ENCODE measurements around the gene MPZL1.
"Not testable (repeated sequence)": the region's sequence is repeated elsewhere in the genome, so short reads cannot be mapped to it uniquely, and the experiment has no call there.

MPZL1 gene

DNA sequence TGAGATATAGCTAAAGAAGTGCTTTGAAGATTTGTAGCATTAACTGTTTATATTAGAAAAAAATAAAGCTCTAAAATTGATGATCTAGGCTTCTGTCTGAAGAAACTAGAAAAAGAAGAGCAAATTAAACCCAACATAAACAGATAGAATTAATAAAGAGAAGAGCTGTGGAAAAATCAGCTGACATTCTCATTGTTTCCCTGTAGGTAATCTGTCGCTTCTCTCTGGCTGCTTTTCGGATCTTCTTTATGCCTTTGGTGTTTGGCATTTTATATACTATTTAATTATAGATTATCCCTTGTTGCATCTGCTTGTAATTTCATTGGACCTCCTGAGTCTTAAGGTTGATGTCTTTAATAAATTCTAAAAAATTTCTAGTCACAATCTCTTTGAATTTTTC is 59.8 kb downstream of the MPZL1 start:
- no peak for DNase-seq (ENCODE audit: low spot score)

DNA sequence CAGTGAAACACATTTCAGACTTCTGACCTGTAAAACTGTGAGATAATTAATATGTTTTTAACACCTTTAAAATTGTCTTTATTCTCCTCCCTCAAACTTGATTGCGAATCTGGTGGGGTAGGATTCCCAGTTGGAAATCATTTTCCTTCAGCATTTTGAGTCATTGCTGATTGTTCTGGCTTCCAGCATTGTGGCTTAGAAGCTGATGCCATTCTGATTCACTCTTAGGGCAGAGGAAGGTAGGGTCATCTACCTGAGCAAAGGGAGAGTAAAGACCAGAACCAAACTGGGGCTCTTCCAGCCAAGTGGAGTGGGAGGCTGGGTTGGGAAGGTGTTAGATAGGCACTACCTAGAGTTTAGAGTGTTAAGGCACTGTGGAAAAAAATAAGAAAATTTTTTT is 61.2 kb downstream of the MPZL1 start:
- no peak for DNase-seq (ENCODE audit: low spot score)

DNA sequence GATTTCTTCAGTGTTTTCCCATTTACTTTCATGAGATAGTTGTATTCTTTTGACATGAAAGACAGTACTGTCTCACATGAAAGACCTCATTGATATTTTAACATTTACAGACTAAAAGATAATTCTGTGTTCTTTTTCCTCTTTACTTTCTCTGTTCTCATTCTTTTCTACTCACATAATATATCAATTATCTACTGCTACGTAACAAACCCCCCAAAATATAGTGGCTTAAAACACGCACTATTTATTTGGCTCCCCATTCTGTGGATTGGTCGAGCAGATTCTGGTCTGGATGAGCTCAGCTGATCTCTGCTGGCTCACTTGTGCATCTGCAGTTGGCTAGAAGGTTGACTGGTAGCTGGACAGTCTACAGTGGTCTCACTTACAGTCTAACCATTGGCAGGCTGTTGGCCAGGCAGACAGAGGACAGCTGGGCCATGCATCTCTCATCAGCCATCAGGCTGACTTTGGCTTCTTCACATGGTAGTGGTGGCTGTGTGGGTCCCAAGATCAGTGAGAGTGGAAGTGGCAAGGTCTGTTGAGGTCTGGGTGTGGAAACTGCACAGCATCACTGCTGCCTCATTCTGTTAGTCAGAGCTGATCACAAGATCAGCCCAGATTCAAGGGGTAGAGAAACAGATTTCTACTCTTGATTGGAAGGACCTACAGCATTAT is 63.2 kb downstream of the MPZL1 start:
- peak; percentile 70 for DNase-seq (ENCODE audit: low spot score)

DNA sequence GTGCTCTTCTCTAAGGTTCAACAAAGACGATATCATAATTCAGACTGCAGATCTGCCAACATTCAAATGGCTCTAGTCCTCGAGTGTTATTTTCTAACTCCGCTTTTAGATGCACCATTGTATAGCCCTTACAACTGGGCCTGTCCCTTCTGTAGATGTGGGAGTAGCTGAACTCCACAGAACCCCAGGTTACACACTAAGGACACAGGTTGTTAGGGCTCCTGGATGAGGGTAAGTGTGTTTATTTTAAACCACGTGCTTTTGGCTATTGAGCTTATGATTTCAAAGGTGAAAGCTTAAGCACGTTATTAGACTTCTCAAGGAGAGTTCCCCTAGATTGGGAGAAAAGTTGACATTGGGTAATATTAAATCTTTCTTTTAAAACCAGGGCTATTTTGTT is 64.7 kb downstream of the MPZL1 start:
- DNase-seq (ENCODE audit: low spot score) = no peak

DNA sequence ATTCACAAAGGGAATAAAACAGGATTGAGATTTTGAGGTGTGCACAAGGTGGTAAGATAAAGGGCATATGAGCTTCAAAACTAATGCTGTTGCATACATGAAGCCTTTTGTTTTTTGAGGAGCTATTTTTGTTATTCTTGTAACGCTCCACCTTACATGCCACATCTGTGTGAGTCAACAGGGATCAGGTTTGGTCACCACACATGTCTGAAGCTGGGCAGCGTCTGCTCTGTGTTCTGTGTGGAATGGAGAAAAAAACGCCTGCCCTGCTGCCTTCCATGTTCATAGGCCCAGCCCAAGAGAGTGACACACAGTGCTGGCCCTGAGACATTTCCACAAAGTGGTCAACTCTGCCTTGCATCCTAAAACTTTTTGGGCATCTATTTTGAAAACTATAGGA is 67.7 kb downstream of the MPZL1 start:
- DNase-seq (ENCODE audit: low spot score) = no peak

DNA sequence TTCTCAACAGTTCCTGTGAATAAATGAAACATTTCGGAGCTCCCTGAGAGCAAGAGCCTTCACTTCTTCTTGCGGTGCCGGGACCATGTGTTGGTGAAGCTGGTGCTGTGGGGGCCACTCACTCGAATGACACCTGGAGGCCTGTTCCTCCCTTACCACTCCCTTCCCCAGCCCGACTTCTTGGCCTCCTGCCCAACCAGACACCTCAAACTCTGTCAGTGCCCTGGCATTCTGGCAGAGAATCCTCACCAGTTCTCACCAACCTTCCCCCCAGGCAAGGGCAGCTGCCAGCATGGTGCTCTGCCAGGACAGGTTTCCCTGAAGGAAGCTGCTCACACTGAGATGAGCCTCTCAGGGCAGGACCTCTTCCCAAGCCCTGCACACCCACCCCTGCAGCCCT is 68.3 kb downstream of the MPZL1 start:
- DNase-seq (ENCODE audit: low spot score) = no peak

DNA sequence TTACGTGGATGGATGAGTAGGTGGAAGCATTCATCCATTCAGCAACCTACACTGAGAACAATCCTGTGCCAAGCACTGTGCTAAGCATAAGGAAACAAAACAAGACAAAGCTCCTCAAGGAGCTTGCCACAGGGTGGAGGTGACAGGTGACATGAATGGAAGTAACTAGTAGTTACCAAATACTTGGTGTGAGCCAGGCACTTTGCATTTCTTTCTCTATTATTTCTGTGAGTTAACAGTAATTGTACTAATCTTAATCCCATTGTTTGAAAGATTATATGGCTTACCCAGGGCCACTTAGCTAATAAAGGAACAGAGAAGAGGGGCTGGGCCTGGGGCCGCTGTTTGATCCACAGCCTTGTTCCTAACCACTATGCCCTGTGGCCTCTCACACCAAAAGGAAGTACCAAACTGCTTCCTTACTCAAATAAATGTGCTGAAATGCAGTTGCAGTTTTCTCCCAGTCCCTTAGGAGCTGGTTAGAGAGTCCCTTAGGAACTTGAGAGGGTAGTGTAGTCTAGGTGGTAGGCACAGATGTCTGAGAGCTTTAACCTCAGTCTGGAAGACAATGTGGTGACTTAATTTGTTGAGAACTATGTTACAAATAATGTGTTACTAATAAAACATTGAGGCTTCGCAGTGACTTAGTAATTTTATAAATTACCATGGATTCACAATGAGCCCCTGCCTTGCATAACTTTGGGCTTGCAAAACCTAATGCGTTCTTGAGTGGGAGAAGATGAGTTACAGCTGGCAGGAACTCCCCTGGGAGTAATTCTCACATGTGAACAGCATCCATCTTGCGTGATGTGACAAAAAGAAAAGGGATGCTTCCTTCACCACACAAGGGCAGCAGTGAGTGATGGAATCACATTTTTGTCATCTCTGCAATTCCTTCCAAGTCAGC is 69.8 kb downstream of the MPZL1 start:
- DNase-seq (ENCODE audit: low spot score) = no peak

DNA sequence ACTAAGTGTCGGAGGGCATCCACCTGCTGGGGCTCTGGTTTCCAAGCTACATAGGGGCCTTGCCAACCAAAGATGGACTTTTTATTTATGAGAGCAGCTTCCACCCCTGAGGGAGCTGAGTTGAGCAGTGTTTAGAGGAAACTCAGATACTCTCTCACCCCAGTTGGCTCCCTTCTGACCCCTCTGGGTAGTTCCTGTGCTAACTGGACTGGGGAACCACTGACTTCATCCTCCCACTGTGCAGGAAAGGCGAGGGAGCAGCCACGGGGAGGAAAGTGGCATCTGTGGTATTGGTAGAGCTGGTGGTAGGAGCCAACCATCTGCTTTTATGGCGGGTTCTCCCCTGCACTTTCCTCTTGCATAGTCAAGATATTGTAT is 70.4 kb downstream of the MPZL1 start:
- DNase-seq (ENCODE audit: low spot score) = no peak

DNA sequence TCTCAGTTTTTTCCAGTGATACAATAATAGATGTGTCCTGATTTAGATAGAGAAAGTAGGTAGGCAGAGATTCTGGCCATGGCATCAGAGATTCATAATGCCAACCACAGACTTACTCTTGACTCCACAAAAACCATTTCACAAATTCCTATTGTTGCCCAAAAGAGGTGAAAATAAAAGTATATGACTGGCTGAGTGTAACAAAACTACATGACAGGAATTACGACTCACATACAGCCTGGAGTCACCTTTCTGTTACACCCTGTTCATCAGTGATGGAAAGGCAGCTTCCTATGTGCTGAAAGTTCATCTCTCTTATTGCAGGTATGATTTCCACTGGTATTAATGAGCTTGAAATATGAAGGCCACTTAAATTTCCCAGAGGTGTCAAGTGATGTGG is 72.3 kb downstream of the MPZL1 start:
- no peak for DNase-seq (ENCODE audit: low spot score)

DNA sequence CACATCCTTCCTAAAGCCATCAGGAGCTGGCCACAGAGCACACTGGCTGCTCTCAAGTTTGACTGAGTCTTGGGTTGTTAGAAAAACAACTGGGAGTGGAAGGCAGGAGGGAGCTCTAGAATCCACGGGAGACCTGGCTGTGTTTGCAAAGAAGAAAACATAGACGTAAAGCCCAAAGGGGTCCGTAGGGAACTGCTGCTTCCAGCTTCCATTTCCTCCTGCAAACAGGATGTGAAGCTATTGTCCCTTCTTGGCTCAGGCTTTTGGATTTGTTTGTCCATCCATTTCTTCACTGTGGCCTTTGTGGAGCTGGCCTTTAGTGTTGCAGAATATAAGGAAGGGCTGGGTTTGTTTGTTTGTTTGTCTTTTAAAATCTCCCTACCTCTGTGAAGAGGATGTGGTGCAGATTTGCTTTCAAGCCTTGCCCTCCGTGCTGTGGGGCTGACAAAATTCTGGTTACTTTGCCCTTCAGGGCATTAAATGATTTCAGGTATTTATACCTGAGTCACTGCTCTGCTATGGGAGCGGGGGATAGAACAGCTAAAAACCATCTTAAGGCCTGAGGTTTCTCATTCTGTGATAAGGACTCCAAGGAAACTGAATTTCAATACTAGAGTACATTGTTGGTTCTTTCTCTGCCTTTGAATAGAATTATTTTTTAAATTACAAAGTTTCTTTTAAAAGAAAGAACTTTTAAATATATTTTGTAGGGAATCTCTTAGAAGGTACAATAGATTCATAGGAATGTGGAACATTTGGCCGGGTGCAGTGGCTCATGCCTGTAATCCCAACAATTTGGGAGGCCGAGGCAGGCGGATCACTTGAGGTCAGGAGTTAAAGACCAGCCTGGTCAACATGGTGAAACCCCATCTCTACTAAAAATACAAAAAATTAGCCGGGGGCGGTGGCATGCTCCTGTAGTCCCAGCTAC is 74.3 kb downstream of the MPZL1 start:
- DNase-seq (ENCODE audit: low spot score) = no peak

DNA sequence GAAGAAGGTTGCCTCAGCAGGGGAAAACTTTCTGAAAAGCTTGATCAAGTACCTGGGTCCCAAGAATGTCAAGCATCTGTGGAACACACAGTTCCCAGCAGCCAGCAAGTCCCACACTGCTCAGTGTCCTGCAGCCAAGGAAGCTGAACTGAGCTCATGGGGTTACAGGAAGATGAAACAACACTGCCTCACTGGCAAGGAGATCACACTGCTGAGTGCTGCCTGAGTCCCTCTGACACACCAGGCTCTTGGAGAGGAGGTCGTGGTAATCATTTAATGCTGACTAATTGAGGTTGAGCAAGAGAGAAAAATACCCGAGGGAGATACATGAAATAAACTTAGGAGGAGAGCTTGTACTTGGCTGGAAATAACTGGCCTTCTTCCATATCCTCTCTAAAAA is 75.2 kb downstream of the MPZL1 start:
- DNase-seq (ENCODE audit: low spot score) = no peak

DNA sequence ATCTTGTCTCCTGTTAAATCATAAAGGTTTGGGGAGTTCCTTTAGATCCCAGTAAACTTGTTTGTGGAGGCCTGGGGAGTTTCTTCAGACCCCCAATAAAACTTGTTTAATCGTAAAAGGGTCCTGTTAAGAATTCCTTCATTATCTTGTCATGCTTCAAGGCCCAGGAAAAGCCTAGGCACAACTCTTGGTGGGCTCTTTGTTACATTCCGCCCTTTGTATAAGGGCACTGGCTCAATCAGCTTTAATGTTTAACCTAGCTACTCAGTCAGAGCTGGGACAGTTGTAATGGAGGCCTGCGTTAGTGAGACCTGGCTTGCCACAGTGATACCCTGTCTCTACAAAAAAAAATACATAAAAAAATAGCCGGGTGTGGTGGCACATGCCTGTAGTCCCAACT is 77.2 kb downstream of the MPZL1 start:
- no peak for DNase-seq (ENCODE audit: low spot score)

DNA sequence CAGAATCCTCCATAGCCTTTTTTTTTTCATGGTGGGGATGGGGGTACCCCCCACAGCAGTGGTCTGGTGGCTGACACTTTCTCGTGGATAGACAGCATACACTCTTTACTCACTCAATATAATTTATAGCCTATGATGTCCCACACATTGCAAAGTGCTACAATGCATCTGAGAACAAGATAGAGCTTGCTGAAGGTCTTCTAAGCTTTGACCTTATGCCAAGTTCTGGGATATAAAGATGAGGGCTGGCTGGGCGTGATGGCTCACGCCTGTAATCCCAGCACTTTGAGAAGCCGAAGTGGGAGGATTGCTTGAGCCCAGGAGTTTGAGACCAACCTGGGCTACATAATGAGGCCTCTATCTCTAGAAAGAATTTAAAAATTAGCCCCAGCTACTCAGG is 78.0 kb downstream of the MPZL1 start:
- DNase-seq (ENCODE audit: low spot score) = no peak

DNA sequence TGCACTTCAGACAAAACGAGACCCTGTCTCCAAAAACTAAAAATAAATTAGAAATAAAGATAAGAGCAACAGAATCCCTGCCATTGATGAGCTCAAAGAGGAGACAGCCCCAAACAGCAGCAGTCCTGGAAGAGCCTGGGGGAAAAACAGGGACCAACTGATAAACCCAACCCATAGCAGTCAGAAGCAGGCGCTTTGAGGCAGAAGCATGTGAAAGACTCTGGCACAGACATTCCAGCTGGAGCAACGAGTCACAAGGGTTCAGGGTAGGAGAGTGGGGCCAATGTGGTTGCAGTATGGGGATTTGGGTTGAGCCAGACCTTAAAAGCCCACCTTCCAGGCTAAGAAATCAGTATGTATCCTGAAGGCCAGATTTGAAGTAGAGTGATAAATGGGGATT is 78.5 kb downstream of the MPZL1 start:
- DNase-seq (ENCODE audit: low spot score) = no peak

DNA sequence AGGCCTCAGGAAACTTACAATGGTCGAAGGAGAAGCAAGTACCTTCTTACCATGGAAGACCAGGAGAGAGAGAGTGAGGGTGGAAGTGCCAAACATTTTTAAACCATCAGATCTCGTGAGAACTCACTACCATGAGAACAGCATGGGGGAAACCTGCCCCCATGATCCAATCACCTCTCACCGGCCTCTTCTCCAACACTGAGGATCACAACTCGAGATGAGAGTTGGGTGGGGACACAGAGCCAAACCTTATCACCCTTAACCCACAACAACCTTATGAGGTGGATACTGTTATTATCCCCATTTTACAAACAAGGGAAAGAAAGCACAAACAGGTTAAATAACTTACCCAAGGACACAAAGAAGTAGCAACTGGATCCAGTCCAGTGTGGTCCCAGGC is 80.5 kb downstream of the MPZL1 start:
- DNase-seq (ENCODE audit: low spot score) = no peak

DNA sequence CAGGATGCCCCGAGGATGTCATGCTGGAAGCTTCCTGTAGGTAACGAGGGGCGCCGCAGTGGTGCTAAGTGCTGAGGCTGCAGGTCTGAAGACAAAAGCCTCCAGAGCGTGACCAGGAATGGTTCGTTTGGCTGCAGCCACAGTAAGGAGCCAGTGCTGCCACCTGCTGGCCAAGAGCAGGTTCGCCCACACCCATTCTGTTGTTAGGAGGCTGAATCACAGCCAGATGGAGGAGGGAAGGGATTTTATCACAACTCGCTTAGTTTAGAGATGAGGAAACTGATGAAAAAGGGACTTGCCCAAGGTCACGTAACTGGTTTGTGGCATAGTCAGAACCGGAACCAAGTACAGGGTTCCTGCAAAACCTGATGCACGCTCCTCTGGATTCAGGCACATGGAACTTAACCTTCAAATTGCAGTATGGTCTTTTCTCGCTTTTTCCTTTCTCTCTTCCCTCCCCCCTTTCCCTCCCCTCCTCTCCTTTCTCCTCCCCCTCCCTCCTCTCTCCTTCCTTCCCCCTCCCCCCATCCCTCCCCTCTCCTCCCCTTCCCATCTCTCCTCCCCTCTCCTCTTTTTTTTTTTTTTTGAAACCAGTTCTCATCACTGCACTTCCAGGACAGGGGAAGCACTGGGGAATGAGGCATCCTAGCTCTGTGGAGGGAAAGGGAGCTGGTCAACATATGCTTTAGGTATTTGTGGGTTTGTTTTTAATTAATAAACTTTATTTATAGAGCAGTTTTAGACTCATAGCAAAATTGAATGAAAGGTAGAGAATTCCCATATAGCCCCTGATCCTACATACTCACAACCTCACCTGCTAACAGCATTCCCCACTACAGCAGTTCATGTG is 81.8 kb downstream of the MPZL1 start:
- peak; percentile 96 for DNase-seq (ENCODE audit: low spot score)

DNA sequence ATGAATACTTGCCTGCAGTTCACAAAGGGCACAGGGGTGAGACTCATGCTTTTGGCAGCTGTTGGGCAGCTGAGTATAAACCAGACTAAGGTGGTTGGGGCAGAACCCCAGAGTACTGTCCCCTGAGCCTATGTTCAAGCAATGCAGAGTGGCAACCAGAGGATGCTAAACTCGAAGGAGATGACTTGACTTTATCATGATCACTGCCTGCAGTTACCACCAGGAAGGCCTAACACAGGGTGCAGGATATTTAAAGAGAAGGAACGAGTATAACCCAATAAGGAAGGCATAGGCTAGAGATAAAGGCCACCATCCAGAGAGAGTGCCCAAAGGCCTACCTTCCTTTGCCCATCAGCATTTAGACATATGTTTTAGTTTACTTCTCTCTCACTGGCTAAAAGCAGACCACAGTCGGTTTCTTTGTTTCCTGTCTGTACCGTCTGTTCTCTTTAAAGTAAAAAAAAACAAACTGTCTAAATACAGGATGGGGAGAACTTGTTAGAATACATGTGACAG is 83.3 kb downstream of the MPZL1 start:
- DNase-seq (ENCODE audit: low spot score) = no peak

DNA sequence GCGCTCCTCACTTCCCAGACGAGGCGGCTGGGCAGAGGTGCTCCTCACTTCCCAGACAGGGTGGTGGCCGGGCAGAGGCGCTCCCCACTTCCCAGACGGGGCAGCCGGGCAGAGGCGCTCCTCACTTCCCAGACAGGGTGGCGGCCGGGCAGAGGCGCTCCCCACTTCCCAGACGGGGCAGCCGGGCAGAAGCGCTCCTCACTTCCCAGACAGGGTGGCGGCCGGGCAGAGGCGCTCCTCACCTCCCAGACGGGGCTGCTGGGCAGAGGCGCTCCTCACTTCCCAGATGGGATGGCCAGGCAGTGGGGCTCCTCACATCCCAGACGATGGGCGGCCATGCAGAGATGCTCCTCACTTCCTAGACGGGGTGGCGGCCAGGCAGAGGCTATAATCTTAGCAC is 84.5 kb downstream of the MPZL1 start:
- DNase-seq (ENCODE audit: low spot score) = not testable (repeated sequence)

DNA sequence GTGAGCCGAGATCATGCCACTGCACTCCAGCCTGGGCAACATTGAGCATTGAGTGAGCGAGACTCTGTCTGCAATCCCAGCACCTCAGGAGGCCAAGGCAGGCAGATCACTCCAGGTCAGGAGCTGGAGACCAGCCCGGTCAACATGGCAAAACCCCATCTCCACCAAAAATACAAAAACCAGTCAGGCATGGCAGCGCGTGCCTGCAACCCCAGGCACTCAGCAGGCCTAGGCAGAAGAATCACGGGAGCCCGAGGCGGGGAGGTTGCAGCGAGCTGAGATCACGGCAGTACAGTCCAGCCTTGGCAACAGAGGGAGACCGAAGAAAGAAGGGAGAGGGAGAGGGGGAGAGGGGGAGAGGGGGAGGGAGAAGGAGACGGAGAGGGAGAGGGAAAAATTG is 84.9 kb downstream of the MPZL1 start:
- DNase-seq (ENCODE audit: low spot score) = not testable (repeated sequence)

DNA sequence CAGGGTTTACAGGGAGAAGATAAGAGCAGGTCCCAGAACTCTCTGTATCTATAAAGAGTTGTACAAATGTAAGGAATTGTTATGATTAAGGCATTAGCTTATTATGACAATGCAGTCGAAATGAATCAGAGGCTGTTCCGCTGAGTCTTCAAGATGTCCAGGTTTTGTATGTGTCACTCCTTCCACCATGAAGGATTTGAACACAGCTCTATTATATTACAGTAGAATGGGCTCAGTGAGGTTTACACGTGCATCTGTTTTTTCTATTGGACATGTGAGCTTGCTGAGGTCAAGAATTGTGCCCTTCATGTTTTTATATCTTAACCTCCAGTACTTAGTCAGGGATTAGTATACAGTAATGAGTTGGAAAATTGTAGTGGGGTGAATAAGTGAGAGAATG is 86.3 kb downstream of the MPZL1 start:
- DNase-seq (ENCODE audit: low spot score) = peak; percentile 68

DNA sequence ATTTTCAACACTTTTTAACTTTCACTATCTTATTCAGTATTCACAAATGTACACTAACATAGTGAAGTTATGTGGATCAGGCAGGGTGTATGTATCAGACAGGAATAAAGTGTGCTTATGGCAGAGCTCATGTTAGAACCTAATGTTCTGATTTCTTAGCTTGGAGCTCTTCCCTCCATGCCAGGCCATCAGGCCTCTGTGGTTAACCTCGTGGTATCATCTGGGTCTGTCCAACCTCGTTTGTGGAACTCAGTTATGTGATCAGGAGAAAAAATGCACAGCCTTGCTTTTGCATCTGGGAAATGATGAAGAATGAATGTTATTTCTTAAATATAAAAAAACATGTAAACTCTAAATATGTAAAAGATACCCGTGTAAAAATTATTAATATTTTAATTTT is 86.9 kb downstream of the MPZL1 start:
- DNase-seq (ENCODE audit: low spot score) = no peak
